ENCODE measurements around the gene RAB41.

RAB41 gene

GRCh38 chrX:70244881-70245280 lies 37.1 kb upstream of the RAB41 start:
- Histone ChIP-seq H3K4me2 (ENCODE audit: low read length) (no peak overlapping the region), H2AFZ (no peak overlapping the region), H3K79me2 (no peaks in the 10 kb centered on the region), H3K9me3 (ENCODE audit: control insufficient read depth, low read length) (no peaks in the 10 kb centered on the region), H3K4me1 (no peaks in the 10 kb centered on the region), H3K27ac (no peak overlapping the region), H3K4me3 (ENCODE audit: low read depth, low read length) (no peak overlapping the region), H3K36me3 (ENCODE audit: control insufficient read depth, insufficient read depth, low read length) (no peaks in the 10 kb centered on the region), H3K27me3 (ENCODE audit: control insufficient read depth, insufficient read depth, low read length) (no peaks in the 10 kb centered on the region), H3K9ac (no peak overlapping the region)
- no peak for TF ChIP-seq CTCF (IDR thresholded peaks at IDR 0.05)

GRCh38 chrX:70247252-70247651 lies 34.7 kb upstream of the RAB41 start:
- H3K27ac ChIP-seq = no peak overlapping the region
- H3K36me3 ChIP-seq (ENCODE audit: control insufficient read depth, insufficient read depth, low read length) = no peaks in the 10 kb centered on the region
- H3K27me3 ChIP-seq (ENCODE audit: control insufficient read depth, insufficient read depth, low read length) = no peaks in the 10 kb centered on the region
- H2AFZ ChIP-seq = no peak overlapping the region
- no peak overlapping the region for H3K4me2 ChIP-seq (ENCODE audit: low read length)
- TF ChIP-seq CTCF (IDR thresholded peaks at IDR 0.05) = no peak
- H3K9me3 ChIP-seq (ENCODE audit: control insufficient read depth, low read length) = no peaks in the 10 kb centered on the region
- no peak overlapping the region for H3K4me3 ChIP-seq (ENCODE audit: low read depth, low read length)
- H3K9ac ChIP-seq = no peak overlapping the region
- H3K79me2 ChIP-seq = no peaks in the 10 kb centered on the region
- H3K4me1 ChIP-seq = no peaks in the 10 kb centered on the region

DNA sequence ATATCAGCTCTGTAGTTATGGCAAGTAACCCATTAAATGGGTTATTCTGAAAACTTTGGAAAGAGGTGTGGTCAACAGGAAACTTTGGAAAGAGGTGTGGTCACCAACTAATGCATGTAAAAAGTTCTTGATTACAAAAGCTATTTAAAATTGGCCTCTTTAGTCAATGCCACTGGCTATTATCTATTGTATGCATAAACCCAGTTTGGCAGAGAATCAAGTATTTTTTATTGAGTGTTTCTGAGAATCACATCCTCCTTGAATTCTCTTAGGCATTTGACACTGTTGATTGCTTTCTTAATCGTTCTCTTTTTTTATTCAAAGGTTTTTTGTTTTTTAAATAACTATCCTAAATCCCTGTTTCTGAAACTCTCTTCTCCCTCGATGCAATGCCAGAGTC lies 29.5 kb upstream of the RAB41 start:
- Histone ChIP-seq H3K36me3 (ENCODE audit: control insufficient read depth, insufficient read depth, low read length) (no peaks in the 10 kb centered on the region), H3K4me2 (ENCODE audit: low read length) (no peak overlapping the region), H3K9ac (no peak overlapping the region), H2AFZ (no peak overlapping the region), H3K9me3 (ENCODE audit: control insufficient read depth, low read length) (no peaks in the 10 kb centered on the region), H3K4me1 (no peaks in the 10 kb centered on the region), H3K27me3 (ENCODE audit: control insufficient read depth, insufficient read depth, low read length) (no peaks in the 10 kb centered on the region), H3K4me3 (ENCODE audit: low read depth, low read length) (no peak overlapping the region), H3K27ac (no peak overlapping the region), H3K79me2 (no peaks in the 10 kb centered on the region)
- no peak for TF ChIP-seq CTCF (IDR thresholded peaks at IDR 0.05)

DNA sequence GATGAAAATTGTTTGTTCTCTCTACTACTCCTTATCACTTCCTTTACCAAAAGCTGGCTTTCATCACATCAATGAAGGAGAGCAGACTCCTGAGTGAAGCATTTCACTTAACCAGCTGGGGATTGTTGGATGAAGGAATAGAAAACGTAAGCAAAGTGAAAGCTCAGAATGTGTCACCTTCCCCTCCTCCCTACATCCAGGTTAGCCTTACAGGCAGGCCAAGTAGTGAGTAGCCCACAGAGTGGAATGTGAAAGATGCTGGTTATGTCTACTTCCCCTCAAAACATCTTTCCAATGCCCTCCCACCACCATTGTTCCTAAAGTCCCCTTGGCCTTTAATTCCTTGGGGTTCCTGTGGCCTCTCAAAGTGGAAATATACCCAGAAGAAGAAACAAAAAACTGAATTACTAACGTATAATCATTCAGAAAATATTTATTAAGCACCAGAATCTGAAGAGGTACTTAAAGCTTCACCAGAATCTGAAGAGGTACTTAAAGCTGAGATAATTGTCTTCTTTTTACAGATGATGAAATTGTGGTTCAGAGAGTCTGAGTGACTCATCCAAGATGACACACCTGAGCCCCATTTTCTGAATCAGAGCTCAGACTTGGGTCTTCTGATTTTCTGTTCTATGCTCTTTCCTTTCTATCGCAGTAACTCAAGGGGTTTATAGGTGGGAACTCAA lies 28.5 kb upstream of the RAB41 start:
- Histone ChIP-seq H3K4me1 (no peaks in the 10 kb centered on the region), H3K4me3 (ENCODE audit: low read depth, low read length) (no peak overlapping the region), H3K9me3 (ENCODE audit: control insufficient read depth, low read length) (no peaks in the 10 kb centered on the region), H3K9ac (no peak overlapping the region), H2AFZ (no peak overlapping the region), H3K4me2 (ENCODE audit: low read length) (no peak overlapping the region), H3K36me3 (ENCODE audit: control insufficient read depth, insufficient read depth, low read length) (no peaks in the 10 kb centered on the region), H3K27me3 (ENCODE audit: control insufficient read depth, insufficient read depth, low read length) (no peaks in the 10 kb centered on the region), H3K79me2 (no peaks in the 10 kb centered on the region), H3K27ac (no peak overlapping the region)
- TF ChIP-seq CTCF (IDR thresholded peaks at IDR 0.05) = no peak

DNA sequence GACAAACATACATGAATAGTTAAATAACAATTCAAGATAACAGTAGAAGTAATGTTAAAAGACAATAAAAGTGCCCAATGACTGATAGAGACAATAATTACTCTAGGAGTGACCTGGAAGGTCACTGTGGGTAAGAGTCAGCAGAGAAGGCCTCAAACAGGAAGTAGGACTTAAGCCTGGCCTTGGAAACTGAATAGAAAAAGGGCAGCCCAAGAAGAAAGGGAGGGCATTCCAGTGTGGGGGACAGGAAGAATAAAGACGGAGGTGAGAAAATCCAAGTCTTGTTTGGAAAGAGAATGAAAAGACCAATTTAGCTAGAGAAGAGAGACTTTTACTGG lies 27.9 kb upstream of the RAB41 start:
- no peak overlapping the region for H3K4me3 ChIP-seq (ENCODE audit: low read depth, low read length)
- no peaks in the 10 kb centered on the region for H3K4me1 ChIP-seq
- no peak for TF ChIP-seq CTCF (IDR thresholded peaks at IDR 0.05)
- no peaks in the 10 kb centered on the region for H3K79me2 ChIP-seq
- no peak overlapping the region for H3K4me2 ChIP-seq (ENCODE audit: low read length)
- no peaks in the 10 kb centered on the region for H3K27me3 ChIP-seq (ENCODE audit: control insufficient read depth, insufficient read depth, low read length)
- H2AFZ ChIP-seq = no peak overlapping the region
- no peaks in the 10 kb centered on the region for H3K9me3 ChIP-seq (ENCODE audit: control insufficient read depth, low read length)
- H3K36me3 ChIP-seq (ENCODE audit: control insufficient read depth, insufficient read depth, low read length) = no peaks in the 10 kb centered on the region
- no peak overlapping the region for H3K27ac ChIP-seq
- no peak overlapping the region for H3K9ac ChIP-seq
